GM15510 (cell line): ENCODE data around the gene RAB8A.

Experiments used
- POLR2A ChIP-seq: IDR thresholded peaks from 3 replicates; pipeline ENCODE4 v1.6.1; 2011; ENCODE audit warnings: borderline replicate concordance; ENCODE audit not compliant: insufficient read length; ENCODE audit errors: extremely low read depth

RAB8A gene

GRCh38 chr19:16095071-16095571 is 16.6 kb upstream of the RAB8A start:
- TF ChIP-seq POLR2A, result peak; percentile 17

GRCh38 chr19:16096280-16096855 is 15.3 kb upstream of the RAB8A start:
- TF ChIP-seq POLR2A, result no peak

- TF ChIP-seq POLR2A, result no peak
These were observed 13.3 kb upstream of the RAB8A start for GRCh38 chr19:16098416-16098768.

- TF ChIP-seq POLR2A, result no peak
These were observed 12.9 kb upstream of the RAB8A start for GRCh38 chr19:16098821-16099220.

- TF ChIP-seq POLR2A, result no peak
These were observed 11.2 kb upstream of the RAB8A start for GRCh38 chr19:16100524-16100923.

- TF ChIP-seq POLR2A, result no peak
These were observed 7.0 kb upstream of the RAB8A start for GRCh38 chr19:16104722-16105121.

- TF ChIP-seq POLR2A, result no peak
These were observed 5.6 kb upstream of the RAB8A start for GRCh38 chr19:16106121-16106520.

- peak; percentile 70 for TF ChIP-seq POLR2A
These were observed 442 bp downstream of the RAB8A start for GRCh38 chr19:16111909-16112752.

GRCh38 chr19:16112778-16113177 is 1.1 kb downstream of the RAB8A start:
- TF ChIP-seq POLR2A, result no peak

GRCh38 chr19:16113727-16114126 is 2.0 kb downstream of the RAB8A start:
- no peak for TF ChIP-seq POLR2A

- no peak for TF ChIP-seq POLR2A
These were observed 3.8 kb downstream of the RAB8A start for GRCh38 chr19:16115301-16116039.

GRCh38 chr19:16116067-16116466 is 4.4 kb downstream of the RAB8A start:
- no peak for TF ChIP-seq POLR2A

GRCh38 chr19:16117594-16118033 is 5.9 kb downstream of the RAB8A start:
- TF ChIP-seq POLR2A, result peak; percentile 20

- TF ChIP-seq POLR2A, result peak; percentile 38
These were observed 6.9 kb downstream of the RAB8A start for GRCh38 chr19:16118489-16119033.

GRCh38 chr19:16121141-16121540 is 9.5 kb downstream of the RAB8A start:
- TF ChIP-seq POLR2A, result no peak
